ENCODE results near the gene DLX6. TPM values are rescaled to one million over a fixed set of nuclear protein-coding genes. Genes with fewer than 3 reads are reported as not detected.

DLX6 gene
- total RNA-seq, 1 experiment from 2014 or later = not detected

DNA sequence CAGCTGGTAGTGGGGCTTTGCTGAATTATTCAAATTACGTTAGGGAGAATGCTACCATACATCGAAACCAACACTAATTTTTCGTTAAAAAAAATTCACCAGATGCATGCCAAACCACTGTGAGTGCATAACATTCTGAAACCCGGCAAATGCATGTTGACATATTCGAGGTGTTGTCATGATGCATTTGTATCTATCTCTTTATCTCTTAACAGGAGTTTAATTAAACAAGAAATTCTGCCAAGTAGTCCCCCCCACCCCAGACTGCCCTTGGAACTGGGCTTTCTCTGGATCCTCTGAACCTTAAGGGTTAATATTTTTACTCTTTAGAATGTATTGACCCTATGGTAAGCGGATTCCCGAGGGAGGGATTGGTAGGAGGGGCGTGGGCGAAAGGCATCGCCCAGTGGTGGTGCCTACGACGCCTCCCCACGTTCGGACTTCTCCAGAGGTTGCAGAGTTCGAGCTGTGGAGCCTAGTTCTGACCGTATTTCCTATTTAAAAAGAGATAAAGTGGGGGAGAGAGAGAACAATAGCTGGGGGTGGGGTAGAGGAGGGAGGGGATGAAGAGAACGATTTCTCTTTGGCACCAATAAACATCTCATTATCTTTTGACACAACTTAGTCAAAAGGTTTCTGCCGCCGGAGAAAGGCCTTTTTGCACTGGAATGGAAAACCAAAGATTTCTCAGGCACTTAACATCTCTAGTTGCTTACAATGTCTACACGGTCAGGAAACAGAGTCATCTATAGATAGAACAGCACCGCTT lies 7.2 kb downstream of the DLX6 start:
- H3K9ac ChIP-seq (ENCODE audit: low read length) = no peak overlapping the region
- no peaks in the 10 kb centered on the region for H3K9me3 ChIP-seq (ENCODE audit: low read length)
- no peak for DNase-seq
- H3K9me2 ChIP-seq (replicated peaks; ENCODE audit: insufficient read depth, low read length) = no peaks in the 10 kb centered on the region
- H4K20me1 ChIP-seq (ENCODE audit: insufficient read depth, low read depth, low read length) = no peaks in the 10 kb centered on the region
- H3K4me2 ChIP-seq (ENCODE audit: low read depth, low read length, poor library complexity, severe bottlenecking) = no peak overlapping the region
- no peak overlapping the region for H2AFZ ChIP-seq (ENCODE audit: low read length)
- no peaks in the 10 kb centered on the region for H3K27me3 ChIP-seq (ENCODE audit: low read length)
- H3K36me3 ChIP-seq (ENCODE audit: insufficient read depth, low read length) = no peaks in the 10 kb centered on the region
- H3K4me1 ChIP-seq (ENCODE audit: low read length) = no peaks in the 10 kb centered on the region
- H3K79me2 ChIP-seq (ENCODE audit: low read length) = no peaks in the 10 kb centered on the region
- H3K4me3 ChIP-seq (ENCODE audit: low read length) = no peak overlapping the region
- no peak overlapping the region for H3K27ac ChIP-seq (ENCODE audit: low read length)

DNA sequence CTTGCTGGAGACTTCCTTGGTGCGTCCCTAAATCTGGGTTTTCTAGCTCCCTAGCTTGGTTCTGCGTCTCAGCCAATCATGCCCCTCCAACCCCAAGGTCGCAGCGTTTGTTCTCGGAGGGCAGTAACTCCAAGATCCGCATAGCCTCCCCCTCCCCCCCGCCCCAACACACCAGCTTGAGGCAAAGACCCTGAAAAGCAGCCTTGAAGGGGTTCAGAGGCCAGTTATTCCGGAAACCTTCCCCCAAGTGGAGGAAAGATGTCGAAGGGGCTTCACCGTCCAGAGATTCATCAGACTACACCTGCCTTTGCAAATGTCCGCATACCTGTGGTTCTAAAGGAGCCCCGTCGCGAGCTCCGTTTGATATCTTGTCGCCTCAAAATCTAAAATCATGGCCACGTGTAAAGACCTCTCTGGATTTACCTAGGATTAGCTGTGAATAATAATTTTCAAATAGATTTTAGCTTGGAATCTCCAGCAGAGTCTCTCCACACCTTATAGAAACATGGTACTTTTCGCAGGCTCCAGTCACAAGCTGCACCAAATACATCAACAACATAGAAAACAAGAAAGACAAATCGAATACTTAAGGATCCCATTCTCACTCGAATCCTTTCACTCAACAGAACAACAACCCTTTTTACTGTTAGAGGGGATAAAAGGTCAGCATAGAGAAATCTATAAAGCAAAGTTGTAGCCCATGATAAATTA lies 7.9 kb downstream of the DLX6 start:
- Histone ChIP-seq H3K79me2 (ENCODE audit: low read length) (no peaks in the 10 kb centered on the region), H3K4me3 (ENCODE audit: low read length) (no peak overlapping the region), H3K27ac (ENCODE audit: low read length) (no peak overlapping the region), H3K27me3 (ENCODE audit: low read length) (no peaks in the 10 kb centered on the region), H3K4me1 (ENCODE audit: low read length) (no peaks in the 10 kb centered on the region), H3K9me2 (replicated peaks; ENCODE audit: insufficient read depth, low read length) (no peaks in the 10 kb centered on the region), H3K9ac (ENCODE audit: low read length) (no peak overlapping the region), H4K20me1 (ENCODE audit: insufficient read depth, low read depth, low read length) (no peaks in the 10 kb centered on the region), H2AFZ (ENCODE audit: low read length) (no peak overlapping the region), H3K4me2 (ENCODE audit: low read depth, low read length, poor library complexity, severe bottlenecking) (no peak overlapping the region), H3K9me3 (ENCODE audit: low read length) (no peaks in the 10 kb centered on the region), H3K36me3 (ENCODE audit: insufficient read depth, low read length) (no peaks in the 10 kb centered on the region)
- DNase-seq = no peak

DNA sequence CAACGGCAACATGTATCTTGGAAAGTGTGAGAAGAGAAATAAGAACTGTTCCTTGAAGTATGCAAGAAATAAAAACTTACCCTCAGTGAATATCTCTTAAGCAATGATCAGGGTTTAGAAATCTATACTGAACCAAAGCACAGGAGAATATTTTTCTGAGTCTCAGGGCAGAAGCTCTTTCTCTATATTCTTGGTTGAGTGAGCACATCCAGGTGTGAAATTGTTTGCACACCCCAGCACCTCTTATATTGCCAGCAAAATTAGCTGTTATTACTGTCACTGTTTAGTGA lies 8.4 kb downstream of the DLX6 start:
- H3K79me2 ChIP-seq (ENCODE audit: low read length) = no peaks in the 10 kb centered on the region
- H3K4me3 ChIP-seq (ENCODE audit: low read length) = no peak overlapping the region
- H3K9ac ChIP-seq (ENCODE audit: low read length) = no peak overlapping the region
- no peaks in the 10 kb centered on the region for H3K9me2 ChIP-seq (replicated peaks; ENCODE audit: insufficient read depth, low read length)
- H3K9me3 ChIP-seq (ENCODE audit: low read length) = no peaks in the 10 kb centered on the region
- no peaks in the 10 kb centered on the region for H3K27me3 ChIP-seq (ENCODE audit: low read length)
- no peaks in the 10 kb centered on the region for H3K36me3 ChIP-seq (ENCODE audit: insufficient read depth, low read length)
- no peak overlapping the region for H2AFZ ChIP-seq (ENCODE audit: low read length)
- H3K4me1 ChIP-seq (ENCODE audit: low read length) = no peaks in the 10 kb centered on the region
- H3K4me2 ChIP-seq (ENCODE audit: low read depth, low read length, poor library complexity, severe bottlenecking) = no peak overlapping the region
- DNase-seq = no peak
- H4K20me1 ChIP-seq (ENCODE audit: insufficient read depth, low read depth, low read length) = no peaks in the 10 kb centered on the region
- H3K27ac ChIP-seq (ENCODE audit: low read length) = no peak overlapping the region

DNA sequence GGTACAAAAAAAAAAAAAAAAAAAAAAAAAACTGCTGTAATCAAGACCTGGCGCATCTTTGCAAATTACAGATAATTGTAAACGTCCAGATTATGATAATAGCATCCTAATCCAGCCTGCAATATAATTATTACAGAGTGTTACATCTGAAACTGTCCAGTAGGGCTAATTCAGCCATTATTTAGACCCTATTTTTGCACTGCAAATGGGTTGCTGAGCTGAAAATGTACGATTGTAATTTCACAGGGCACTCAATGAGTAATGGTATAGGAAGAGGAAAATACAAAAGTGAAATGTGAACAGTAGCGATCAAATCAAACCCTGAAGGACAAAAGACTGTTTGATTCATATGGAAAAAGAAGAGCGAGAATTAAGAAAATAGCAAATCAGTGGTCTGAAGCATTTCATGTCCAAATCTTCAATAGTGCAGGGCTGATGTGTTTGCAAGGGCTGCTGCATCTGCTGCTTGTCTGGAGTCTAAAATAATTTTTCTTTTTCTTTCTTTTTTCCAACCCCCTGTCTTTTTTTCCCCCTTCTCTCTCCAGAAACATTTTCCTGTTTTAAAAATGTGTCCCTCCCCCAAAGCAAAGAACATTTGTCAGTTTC lies 8.9 kb downstream of the DLX6 start:
- no peaks in the 10 kb centered on the region for H3K4me1 ChIP-seq (ENCODE audit: low read length)
- H3K9me3 ChIP-seq (ENCODE audit: low read length) = no peaks in the 10 kb centered on the region
- DNase-seq = no peak
- H3K9ac ChIP-seq (ENCODE audit: low read length) = no peak overlapping the region
- H2AFZ ChIP-seq (ENCODE audit: low read length) = no peak overlapping the region
- no peaks in the 10 kb centered on the region for H4K20me1 ChIP-seq (ENCODE audit: insufficient read depth, low read depth, low read length)
- no peak overlapping the region for H3K4me2 ChIP-seq (ENCODE audit: low read depth, low read length, poor library complexity, severe bottlenecking)
- no peaks in the 10 kb centered on the region for H3K27me3 ChIP-seq (ENCODE audit: low read length)
- H3K27ac ChIP-seq (ENCODE audit: low read length) = no peak overlapping the region
- no peak overlapping the region for H3K4me3 ChIP-seq (ENCODE audit: low read length)
- H3K9me2 ChIP-seq (replicated peaks; ENCODE audit: insufficient read depth, low read length) = no peaks in the 10 kb centered on the region
- H3K79me2 ChIP-seq (ENCODE audit: low read length) = no peaks in the 10 kb centered on the region
- no peaks in the 10 kb centered on the region for H3K36me3 ChIP-seq (ENCODE audit: insufficient read depth, low read length)

DNA sequence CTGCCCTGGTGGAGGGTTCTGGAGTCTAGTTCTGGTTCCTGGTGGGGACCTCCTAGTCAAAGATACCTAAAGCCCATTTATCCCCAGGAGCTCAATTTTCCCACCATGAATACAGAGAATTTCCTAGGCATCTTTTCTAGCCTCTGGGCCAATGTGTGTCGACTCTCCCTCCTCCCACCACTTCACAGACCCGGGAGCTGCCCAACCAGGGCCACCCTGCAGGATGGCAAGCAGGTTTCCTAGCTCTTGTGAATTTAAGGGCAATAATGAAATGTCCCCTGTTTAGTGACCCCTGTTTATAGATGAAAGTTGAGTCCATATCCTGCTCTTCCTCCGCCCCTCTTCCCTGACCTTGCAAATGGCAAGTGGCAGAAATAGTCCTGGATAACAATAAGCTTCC lies 9.9 kb downstream of the DLX6 start:
- Histone ChIP-seq H3K9ac (ENCODE audit: low read length) (no peak overlapping the region), H3K36me3 (ENCODE audit: insufficient read depth, low read length) (no peaks in the 10 kb centered on the region), H3K27me3 (ENCODE audit: low read length) (no peaks in the 10 kb centered on the region), H3K9me3 (ENCODE audit: low read length) (no peaks in the 10 kb centered on the region), H3K4me2 (ENCODE audit: low read depth, low read length, poor library complexity, severe bottlenecking) (no peak overlapping the region), H3K27ac (ENCODE audit: low read length) (no peak overlapping the region), H2AFZ (ENCODE audit: low read length) (no peak overlapping the region), H3K9me2 (replicated peaks; ENCODE audit: insufficient read depth, low read length) (no peaks in the 10 kb centered on the region), H3K79me2 (ENCODE audit: low read length) (no peaks in the 10 kb centered on the region), H3K4me3 (ENCODE audit: low read length) (no peak overlapping the region), H4K20me1 (ENCODE audit: insufficient read depth, low read depth, low read length) (no peaks in the 10 kb centered on the region), H3K4me1 (ENCODE audit: low read length) (no peaks in the 10 kb centered on the region)
- no peak for DNase-seq

DNA sequence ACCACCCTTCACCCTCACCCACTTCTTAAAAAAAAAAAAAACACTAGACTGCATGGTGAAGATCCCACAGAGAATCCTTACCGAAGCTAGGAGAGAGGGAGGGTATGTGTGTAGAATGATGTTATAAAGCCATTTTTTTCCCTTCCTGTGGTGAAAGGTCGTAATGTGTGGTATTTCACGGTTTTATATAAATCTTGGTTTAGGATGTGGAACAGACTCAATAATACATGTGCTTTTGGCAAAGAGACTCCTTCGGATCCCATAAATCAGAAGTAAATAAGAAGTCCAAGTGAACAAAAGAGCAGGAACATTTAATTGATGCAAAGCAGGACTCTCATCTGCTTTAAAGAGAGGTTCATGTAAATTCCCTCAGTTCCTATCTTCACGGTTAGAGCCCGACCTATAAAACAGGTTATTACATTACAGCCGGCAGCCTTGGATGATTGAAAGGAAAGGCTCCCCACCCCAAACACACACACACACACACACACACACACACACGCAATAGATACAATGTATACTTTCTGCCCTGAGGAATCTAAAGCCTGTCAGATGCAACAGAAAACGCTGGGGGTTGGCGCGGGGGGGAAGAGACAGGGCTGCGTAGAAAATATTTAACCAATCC lies 10.5 kb downstream of the DLX6 start:
- Histone ChIP-seq H3K4me1 (ENCODE audit: low read length) (no peaks in the 10 kb centered on the region), H3K9me2 (replicated peaks; ENCODE audit: insufficient read depth, low read length) (no peaks in the 10 kb centered on the region), H3K9me3 (ENCODE audit: low read length) (no peaks in the 10 kb centered on the region), H3K4me2 (ENCODE audit: low read depth, low read length, poor library complexity, severe bottlenecking) (no peak overlapping the region), H3K4me3 (ENCODE audit: low read length) (no peak overlapping the region), H4K20me1 (ENCODE audit: insufficient read depth, low read depth, low read length) (no peaks in the 10 kb centered on the region), H3K9ac (ENCODE audit: low read length) (no peak overlapping the region), H3K27me3 (ENCODE audit: low read length) (no peaks in the 10 kb centered on the region), H3K79me2 (ENCODE audit: low read length) (no peaks in the 10 kb centered on the region), H2AFZ (ENCODE audit: low read length) (no peak overlapping the region), H3K27ac (ENCODE audit: low read length) (no peak overlapping the region), H3K36me3 (ENCODE audit: insufficient read depth, low read length) (no peaks in the 10 kb centered on the region)
- no peak for DNase-seq

DNA sequence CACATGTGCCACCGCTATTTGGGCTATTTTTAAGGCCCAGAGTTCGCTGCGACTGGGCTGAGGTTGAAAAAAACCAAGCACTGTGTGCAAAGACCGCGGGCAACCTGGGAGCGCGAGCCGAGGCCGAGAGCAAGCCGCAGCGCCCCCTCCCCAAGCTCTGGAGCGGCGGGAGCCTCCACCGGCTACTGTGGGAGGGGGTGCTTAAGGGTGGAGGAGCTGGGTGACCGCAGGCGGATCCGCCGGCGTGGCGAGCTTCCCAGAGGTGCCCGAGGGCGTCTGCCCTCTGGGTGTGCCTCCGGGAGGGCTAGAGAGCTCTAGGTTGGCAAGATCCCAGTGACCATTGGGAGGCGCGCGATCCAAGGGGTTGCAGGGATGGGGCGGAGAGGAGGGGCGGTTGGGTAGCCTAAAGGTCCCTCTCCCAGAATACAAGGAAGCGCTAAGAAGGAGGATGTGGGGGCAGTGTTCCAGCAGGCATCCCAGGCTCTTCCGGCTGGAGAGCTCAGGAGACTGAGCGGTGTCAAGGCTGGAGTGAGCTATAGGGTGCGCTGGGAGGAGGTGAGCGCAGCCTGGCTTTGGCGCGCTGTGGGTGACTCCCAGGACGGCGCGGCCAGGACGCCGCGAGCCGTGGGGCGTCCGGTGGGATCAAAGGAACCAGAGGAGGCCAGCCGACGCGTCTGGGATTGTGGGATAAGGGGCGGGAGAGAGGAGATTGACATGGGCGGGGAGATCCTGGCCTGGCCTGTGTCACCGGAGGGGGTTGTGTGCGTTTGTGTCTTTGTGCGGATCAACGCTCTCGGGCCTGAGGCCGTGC lies 11.2 kb downstream of the DLX6 start:
- Histone ChIP-seq H3K4me2 (ENCODE audit: low read depth, low read length, poor library complexity, severe bottlenecking) (no peak overlapping the region), H3K9me3 (ENCODE audit: low read length) (no peaks in the 10 kb centered on the region), H3K4me1 (ENCODE audit: low read length) (no peaks in the 10 kb centered on the region), H3K27ac (ENCODE audit: low read length) (no peak overlapping the region), H2AFZ (ENCODE audit: low read length) (no peak overlapping the region), H3K9ac (ENCODE audit: low read length) (no peak overlapping the region), H3K79me2 (ENCODE audit: low read length) (no peaks in the 10 kb centered on the region), H3K9me2 (replicated peaks; ENCODE audit: insufficient read depth, low read length) (no peaks in the 10 kb centered on the region), H3K4me3 (ENCODE audit: low read length) (no peak overlapping the region), H3K27me3 (ENCODE audit: low read length) (no peaks in the 10 kb centered on the region), H3K36me3 (ENCODE audit: insufficient read depth, low read length) (no peaks in the 10 kb centered on the region), H4K20me1 (ENCODE audit: insufficient read depth, low read depth, low read length) (no peaks in the 10 kb centered on the region)
- no peak for DNase-seq

Measured in Karpas-422 (cell line).